Measurements from ENCODE around the gene EML2. TPM values are rescaled to one million over a fixed set of nuclear protein-coding genes. Genes with fewer than 3 reads are reported as not detected.

The EML2 gene
- total RNA-seq, 1 experiment from 2014 or later = 93.7 TPM

- CTCF ChIA-PET = no interaction called here
- TF ChIP-seq CTCF (IDR thresholded peaks at IDR 0.05; ENCODE audit: unreplicated experiment) = no peak
- no TSS peak for BruUV-seq (replicated peaks)
- no peak overlapping the region for H3K27ac Mint-ChIP-seq (ENCODE audit: unreplicated experiment)
- no peak for DNase-seq
- no peaks in the 10 kb centered on the region for H3K27me3 Mint-ChIP-seq (ENCODE audit: unreplicated experiment)
- H3K36me3 Mint-ChIP-seq (ENCODE audit: insufficient read depth, unreplicated experiment) = peaks cover 17% of the 10 kb centered on the region
- intact Hi-C loops (cut with micrococcal nuclease; ENCODE audit: unreplicated experiment) = no loop called here
- no peaks in the 10 kb centered on the region for H3K9me3 Mint-ChIP-seq (ENCODE audit: low read depth, unreplicated experiment)
- peaks cover 33% of the 10 kb centered on the region for H3K4me1 Mint-ChIP-seq (ENCODE audit: low read depth, unreplicated experiment)
- H3K4me3 Mint-ChIP-seq (ENCODE audit: low read depth, unreplicated experiment) = no peak overlapping the region
These were observed 64.0 kb downstream of the EML2 start for GRCh38 chr19:45575216-45575615.

- H3K27me3 Mint-ChIP-seq (ENCODE audit: unreplicated experiment) = no peaks in the 10 kb centered on the region
- H3K4me1 Mint-ChIP-seq (ENCODE audit: low read depth, unreplicated experiment) = peaks cover 39% of the 10 kb centered on the region
- H3K4me3 Mint-ChIP-seq (ENCODE audit: low read depth, unreplicated experiment) = no peak overlapping the region
- no peak overlapping the region for H3K27ac Mint-ChIP-seq (ENCODE audit: unreplicated experiment)
- DNase-seq = no peak
- BruUV-seq (replicated peaks) = no TSS peak
- TF ChIP-seq CTCF (IDR thresholded peaks at IDR 0.05; ENCODE audit: unreplicated experiment) = no peak
- H3K36me3 Mint-ChIP-seq (ENCODE audit: insufficient read depth, unreplicated experiment) = peaks cover 20% of the 10 kb centered on the region
- H3K9me3 Mint-ChIP-seq (ENCODE audit: low read depth, unreplicated experiment) = no peaks in the 10 kb centered on the region
- CTCF ChIA-PET = no interaction called here
- intact Hi-C loops (cut with micrococcal nuclease; ENCODE audit: unreplicated experiment) = no loop called here
These were observed 64.7 kb downstream of the EML2 start for GRCh38 chr19:45574526-45574925.

- Mint-ChIP-seq H3K4me3 (ENCODE audit: low read depth, unreplicated experiment) (no peak overlapping the region), H3K27me3 (ENCODE audit: unreplicated experiment) (no peaks in the 10 kb centered on the region), H3K27ac (ENCODE audit: unreplicated experiment) (no peak overlapping the region), H3K9me3 (ENCODE audit: low read depth, unreplicated experiment) (no peaks in the 10 kb centered on the region), H3K36me3 (ENCODE audit: insufficient read depth, unreplicated experiment) (peaks cover 25% of the 10 kb centered on the region), H3K4me1 (ENCODE audit: low read depth, unreplicated experiment) (peaks cover 36% of the 10 kb centered on the region)
- DNase-seq = no peak
- no TSS peak for BruUV-seq (replicated peaks)
- intact Hi-C loops (cut with micrococcal nuclease; ENCODE audit: unreplicated experiment) = no loop called here
- CTCF ChIA-PET = no interaction called here
- TF ChIP-seq CTCF (IDR thresholded peaks at IDR 0.05; ENCODE audit: unreplicated experiment) = no peak
These were observed 67.6 kb downstream of the EML2 start for GRCh38 chr19:45571457-45572220.

- Mint-ChIP-seq H3K36me3 (ENCODE audit: insufficient read depth, unreplicated experiment) (peaks cover 23% of the 10 kb centered on the region), H3K27ac (ENCODE audit: unreplicated experiment) (peak overlapping the region; percentile 32), H3K27me3 (ENCODE audit: unreplicated experiment) (no peaks in the 10 kb centered on the region), H3K4me3 (ENCODE audit: low read depth, unreplicated experiment) (peak overlapping the region; percentile 13), H3K4me1 (ENCODE audit: low read depth, unreplicated experiment) (peaks cover 31% of the 10 kb centered on the region), H3K9me3 (ENCODE audit: low read depth, unreplicated experiment) (no peaks in the 10 kb centered on the region)
- intact Hi-C loops (cut with micrococcal nuclease; ENCODE audit: unreplicated experiment) = loop anchor here (1.0 kb wide), 1 partner anchor 47 kb away; no protein-coding TSS in a partner anchor
- DNase-seq = peak; percentile 80
- TF ChIP-seq CTCF (IDR thresholded peaks at IDR 0.05; ENCODE audit: unreplicated experiment) = peak; percentile 83
- CTCF ChIA-PET = no interaction called here
- BruUV-seq (replicated peaks) = no TSS peak
These were observed 69.4 kb downstream of the EML2 start for GRCh38 chr19:45569619-45570421.

All from Calu3 (cell line).